ENCODE data around the gene TOM1. TPM values are rescaled to one million over a fixed set of nuclear protein-coding genes. Genes with fewer than 3 reads are reported as not detected.

The TOM1 gene
- total RNA-seq, 2 experiments from 2014 or later: 25.8 to 26.3 TPM

DNA sequence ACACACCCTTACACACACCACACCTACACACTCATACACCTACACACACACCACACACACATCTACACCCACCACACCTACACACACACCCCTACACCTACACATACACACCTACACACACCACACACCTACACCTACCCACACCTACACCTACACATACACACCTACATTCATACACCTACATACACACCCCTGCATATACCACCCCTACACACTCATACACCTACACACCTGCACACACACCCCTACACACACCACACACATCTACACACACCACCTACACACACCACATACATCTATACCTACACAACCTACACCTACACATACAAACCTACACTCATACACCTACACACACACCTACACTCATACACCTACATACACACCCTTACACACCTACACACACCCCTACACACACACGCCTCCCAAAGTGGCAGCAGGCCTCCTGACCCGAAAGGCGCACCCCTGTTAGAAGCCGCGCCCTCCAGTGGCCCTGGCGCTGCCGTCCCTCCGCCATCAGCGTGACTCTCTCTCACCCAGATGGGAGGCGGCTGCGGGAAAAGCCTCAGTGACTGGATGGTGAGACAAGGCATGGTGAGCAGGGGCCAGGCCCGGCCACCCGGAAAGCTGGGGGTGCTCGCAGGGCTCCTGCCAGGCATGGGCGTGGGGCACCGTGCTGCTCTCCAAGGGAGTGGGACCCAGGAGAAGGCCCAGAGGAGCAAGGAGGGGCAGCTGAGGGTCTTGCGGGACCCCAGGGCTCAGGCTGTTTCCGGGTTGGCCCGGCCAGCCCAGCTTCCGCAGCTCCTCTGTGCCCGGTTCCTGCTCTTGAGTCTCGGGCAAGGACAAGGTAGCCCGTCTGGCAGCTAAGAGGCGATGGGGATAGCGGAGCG is 44.2 kb downstream of the TOM1 start:
- H3K4me1 Mint-ChIP-seq (ENCODE audit: low read depth): no peaks in the 10 kb centered on the region
- DNase-seq: no peak
- intact Hi-C loops (cut with micrococcal nuclease): no loop called here
- H3K4me3 Mint-ChIP-seq: no peak overlapping the region
- CTCF ChIA-PET: interaction anchor here (1.1 kb wide), 1 partner anchor 7 kb away, joined by 3 read pairs; no protein-coding TSS in a partner anchor
- no peak overlapping the region for H3K27ac Mint-ChIP-seq
- H3K27me3 Mint-ChIP-seq (ENCODE audit: low read depth): no peaks in the 10 kb centered on the region
- no peaks in the 10 kb centered on the region for H3K9me3 Mint-ChIP-seq
- peaks cover 9% of the 10 kb centered on the region for H3K36me3 Mint-ChIP-seq (ENCODE audit: low read depth)

DNA sequence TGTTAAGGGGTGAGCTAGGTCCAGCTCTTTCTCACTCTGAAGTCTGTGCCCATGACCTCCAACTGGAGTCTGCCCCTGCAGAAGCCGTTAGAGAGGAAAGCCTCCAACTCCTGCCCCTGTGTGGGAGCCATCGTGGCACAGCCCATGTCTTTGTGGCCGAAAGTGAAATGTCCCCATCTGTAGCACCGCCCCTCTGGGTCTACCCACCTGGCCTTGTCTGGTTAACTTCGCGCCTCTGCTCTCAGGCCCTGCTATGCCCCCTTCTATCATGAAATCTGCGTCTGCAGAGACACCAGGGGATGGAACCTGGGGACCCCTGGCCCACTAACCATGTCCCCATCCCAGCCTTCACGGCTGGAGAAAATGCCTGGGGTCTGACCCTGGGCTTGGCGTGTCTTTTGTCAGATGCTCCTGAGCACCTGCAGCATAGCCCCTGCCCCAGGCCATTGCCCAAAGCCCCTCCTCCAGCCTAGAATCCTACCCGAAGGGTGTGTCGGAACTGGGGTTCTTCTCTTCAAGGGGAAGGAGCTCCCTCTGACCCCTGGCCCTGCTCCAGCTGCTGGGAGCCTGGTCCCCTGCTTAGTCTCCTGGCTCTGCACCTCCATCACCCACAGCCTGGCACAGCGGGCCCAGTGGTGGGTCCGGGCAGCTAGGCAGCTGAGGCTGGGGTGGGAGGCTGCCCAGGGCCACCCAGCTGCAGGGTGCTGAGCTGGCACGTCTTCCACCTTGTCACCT is 45.4 kb downstream of the TOM1 start:
- intact Hi-C loops (cut with micrococcal nuclease): no loop called here
- Mint-ChIP-seq H3K9me3 (no peaks in the 10 kb centered on the region), H3K4me1 (ENCODE audit: low read depth) (no peaks in the 10 kb centered on the region), H3K4me3 (no peak overlapping the region), H3K36me3 (ENCODE audit: low read depth) (peaks cover 8% of the 10 kb centered on the region), H3K27ac (no peak overlapping the region), H3K27me3 (ENCODE audit: low read depth) (no peaks in the 10 kb centered on the region)
- CTCF ChIA-PET: interaction anchor here (1.1 kb wide), 1 partner anchor 8 kb away, joined by 3 read pairs; no protein-coding TSS in a partner anchor
- no peak for DNase-seq

DNA sequence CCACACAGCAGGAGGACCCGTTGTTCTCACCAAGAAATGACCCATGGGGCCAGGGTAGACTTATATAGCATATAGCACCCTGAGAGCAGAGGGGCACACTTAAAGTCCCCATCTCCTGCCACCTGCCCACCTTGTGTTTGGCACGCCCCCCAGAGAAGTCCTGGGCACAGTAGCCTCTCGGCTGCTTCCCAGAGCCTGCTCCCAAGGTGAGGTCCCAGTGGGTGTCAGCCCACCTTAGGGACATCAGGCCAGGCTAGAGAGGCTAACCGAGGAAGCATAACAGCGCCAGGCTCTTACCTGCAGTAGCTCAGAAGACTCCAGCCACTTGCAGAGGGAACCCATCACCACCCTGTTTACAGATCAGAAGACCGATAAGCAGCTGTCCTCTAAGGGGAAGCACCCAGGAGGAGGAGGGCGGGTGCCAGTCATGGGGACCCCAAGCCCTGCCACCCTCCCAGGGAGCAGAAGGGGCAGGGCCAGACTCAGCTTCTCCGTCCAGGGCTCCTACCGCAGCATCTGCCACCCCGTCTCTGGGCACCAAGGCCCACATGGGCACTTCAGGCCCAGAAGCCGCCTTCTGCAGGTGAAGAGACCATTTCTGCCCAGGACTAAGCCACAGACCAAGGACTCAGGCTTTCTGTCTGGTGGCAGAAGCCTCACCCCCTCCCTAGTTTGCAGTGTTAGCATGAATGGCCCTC is 46.3 kb downstream of the TOM1 start:
- peaks cover 5% of the 10 kb centered on the region for H3K4me1 Mint-ChIP-seq (ENCODE audit: low read depth)
- H3K9me3 Mint-ChIP-seq: no peaks in the 10 kb centered on the region
- H3K27me3 Mint-ChIP-seq (ENCODE audit: low read depth): no peaks in the 10 kb centered on the region
- no peak overlapping the region for H3K27ac Mint-ChIP-seq
- intact Hi-C loops (cut with micrococcal nuclease): no loop called here
- no peak for DNase-seq
- H3K36me3 Mint-ChIP-seq (ENCODE audit: low read depth): peaks cover 2% of the 10 kb centered on the region
- CTCF ChIA-PET: interaction anchor here (0.6 kb wide), 1 partner anchor 263 kb away, joined by 5 read pairs; no protein-coding TSS in a partner anchor
- no peak overlapping the region for H3K4me3 Mint-ChIP-seq

DNA sequence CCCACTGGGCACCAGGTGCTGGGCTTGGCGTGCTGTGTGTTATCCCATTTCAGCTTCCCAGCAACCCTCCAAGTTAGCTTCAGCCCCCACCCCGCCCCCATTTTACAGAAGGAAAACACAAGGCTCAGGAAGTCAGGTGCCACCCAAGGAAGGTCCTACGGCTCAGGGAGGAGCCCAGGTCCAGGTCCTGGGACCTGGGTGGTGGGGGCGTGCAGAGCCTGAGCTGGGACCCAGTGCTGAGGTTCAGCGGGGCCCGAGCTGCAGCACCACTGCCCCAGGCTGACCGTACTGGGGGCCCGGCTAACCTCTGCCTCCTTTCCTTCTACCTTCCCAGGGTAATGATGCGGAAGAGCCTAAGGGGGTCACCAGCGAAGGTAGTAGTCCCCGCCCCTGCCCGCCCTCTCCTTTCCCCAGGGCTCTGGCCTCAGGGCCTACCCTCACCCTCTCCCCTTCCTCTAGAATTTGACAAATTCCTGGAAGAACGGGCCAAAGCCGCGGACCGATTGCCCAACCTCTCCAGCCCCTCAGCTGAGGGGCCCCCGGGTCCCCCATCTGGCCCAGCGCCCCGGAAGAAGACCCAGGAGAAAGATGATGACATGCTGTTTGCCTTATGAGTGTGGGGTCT is 47.0 kb downstream of the TOM1 start:
- Mint-ChIP-seq H3K27me3 (ENCODE audit: low read depth) (peaks cover 6% of the 10 kb centered on the region), H3K27ac (no peak overlapping the region), H3K4me3 (no peak overlapping the region), H3K9me3 (no peaks in the 10 kb centered on the region), H3K4me1 (ENCODE audit: low read depth) (peaks cover 12% of the 10 kb centered on the region), H3K36me3 (ENCODE audit: low read depth) (no peaks in the 10 kb centered on the region)
- intact Hi-C loops (cut with micrococcal nuclease): no loop called here
- no peak for DNase-seq
- CTCF ChIA-PET: interaction anchor here (0.6 kb wide), 1 partner anchor 262 kb away, joined by 5 read pairs; no protein-coding TSS in a partner anchor

DNA sequence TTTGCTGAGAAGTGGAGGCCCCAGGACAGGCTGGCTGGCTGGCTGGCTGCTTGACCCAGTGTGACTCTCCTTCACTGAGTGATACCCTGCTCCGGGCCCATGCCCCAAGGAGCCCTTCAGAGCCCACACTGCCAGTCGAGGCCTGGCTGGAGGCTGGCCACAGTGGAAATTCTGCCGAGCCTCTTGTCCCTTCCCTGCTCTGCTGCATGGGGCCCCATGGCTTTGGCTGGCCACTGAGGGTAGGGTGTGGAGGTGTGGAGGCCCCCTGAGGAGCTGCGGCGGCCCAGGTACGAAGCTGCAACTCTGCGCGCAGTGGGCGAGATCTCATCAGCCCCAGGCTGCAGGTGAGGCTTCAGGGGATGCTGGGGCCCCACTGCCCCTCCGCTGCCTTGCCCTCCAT is 47.8 kb downstream of the TOM1 start:
- no peak for DNase-seq
- Mint-ChIP-seq H3K27me3 (ENCODE audit: low read depth) (peaks cover 6% of the 10 kb centered on the region), H3K4me1 (ENCODE audit: low read depth) (peaks cover 18% of the 10 kb centered on the region), H3K9me3 (no peaks in the 10 kb centered on the region), H3K27ac (no peak overlapping the region), H3K36me3 (ENCODE audit: low read depth) (no peaks in the 10 kb centered on the region), H3K4me3 (no peak overlapping the region)
- CTCF ChIA-PET: interaction anchor here (1.7 kb wide), 1 partner anchor 235 kb away, joined by 6 read pairs; no protein-coding TSS in a partner anchor
- intact Hi-C loops (cut with micrococcal nuclease): no loop called here

DNA sequence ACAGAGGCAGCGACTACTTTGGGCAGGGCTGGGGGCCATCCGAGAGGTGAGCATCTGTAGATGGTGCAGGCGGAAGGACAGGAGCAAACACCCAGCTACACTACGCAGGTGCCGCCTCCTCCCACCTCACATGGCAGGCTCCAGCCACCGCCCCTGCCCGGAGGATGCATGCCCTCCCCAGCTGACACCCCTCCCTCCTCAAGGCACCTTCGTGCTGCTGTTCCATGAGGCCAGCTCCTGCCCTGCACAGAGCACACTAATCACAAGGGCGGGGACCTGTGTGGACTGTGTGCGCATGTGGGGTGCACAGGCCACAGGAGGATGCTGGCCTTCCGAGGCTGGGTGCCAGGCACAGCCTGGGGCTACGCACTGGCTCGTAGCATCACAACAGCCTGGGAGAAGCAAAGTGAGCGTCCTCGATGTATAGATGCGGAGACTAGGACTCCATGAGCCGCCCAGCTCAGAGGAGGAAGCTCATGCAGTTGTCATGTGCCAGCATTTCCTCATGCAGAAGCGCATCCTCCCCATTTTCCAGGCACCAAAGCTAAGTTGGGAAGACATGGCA is 48.4 kb downstream of the TOM1 start:
- Mint-ChIP-seq H3K4me1 (ENCODE audit: low read depth) (peaks cover 24% of the 10 kb centered on the region), H3K4me3 (no peak overlapping the region), H3K27me3 (ENCODE audit: low read depth) (peaks cover 6% of the 10 kb centered on the region), H3K9me3 (no peaks in the 10 kb centered on the region), H3K36me3 (ENCODE audit: low read depth) (no peaks in the 10 kb centered on the region), H3K27ac (no peak overlapping the region)
- intact Hi-C loops (cut with micrococcal nuclease): no loop called here
- DNase-seq: no peak
- CTCF ChIA-PET: interaction anchor here (0.6 to 1.7 kb wide), 2 partner anchors 17 to 235 kb away, joined by 4 to 6 read pairs; no protein-coding TSS in a partner anchor

DNA sequence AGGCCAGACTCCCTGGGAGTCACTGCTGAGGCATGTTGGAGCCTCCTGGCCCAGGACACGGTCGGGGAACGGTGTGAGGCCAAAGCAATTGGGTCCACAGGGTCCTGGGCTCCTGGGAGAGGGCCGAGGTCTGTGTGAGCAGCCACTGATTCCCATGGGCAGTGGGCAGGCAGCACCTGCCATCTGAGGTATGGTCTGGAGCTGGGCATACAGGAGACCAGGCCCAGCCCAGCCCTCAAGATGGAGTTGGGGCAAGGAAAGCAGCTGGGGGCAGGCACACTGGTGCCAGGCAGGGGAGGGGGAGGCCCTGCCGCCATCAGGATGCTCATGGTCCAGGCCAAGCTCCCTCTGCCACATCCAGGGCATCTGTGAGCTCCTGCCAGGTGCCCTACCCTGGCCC is 49.0 kb downstream of the TOM1 start:
- H3K9me3 Mint-ChIP-seq: no peaks in the 10 kb centered on the region
- no peaks in the 10 kb centered on the region for H3K36me3 Mint-ChIP-seq (ENCODE audit: low read depth)
- no peak for DNase-seq
- CTCF ChIA-PET: interaction anchor here (0.6 to 1.7 kb wide), 2 partner anchors 18 to 234 kb away, joined by 4 to 6 read pairs; no protein-coding TSS in a partner anchor
- H3K4me3 Mint-ChIP-seq: no peak overlapping the region
- peaks cover 6% of the 10 kb centered on the region for H3K27me3 Mint-ChIP-seq (ENCODE audit: low read depth)
- intact Hi-C loops (cut with micrococcal nuclease): no loop called here
- H3K27ac Mint-ChIP-seq: no peak overlapping the region
- peaks cover 25% of the 10 kb centered on the region for H3K4me1 Mint-ChIP-seq (ENCODE audit: low read depth)

DNA sequence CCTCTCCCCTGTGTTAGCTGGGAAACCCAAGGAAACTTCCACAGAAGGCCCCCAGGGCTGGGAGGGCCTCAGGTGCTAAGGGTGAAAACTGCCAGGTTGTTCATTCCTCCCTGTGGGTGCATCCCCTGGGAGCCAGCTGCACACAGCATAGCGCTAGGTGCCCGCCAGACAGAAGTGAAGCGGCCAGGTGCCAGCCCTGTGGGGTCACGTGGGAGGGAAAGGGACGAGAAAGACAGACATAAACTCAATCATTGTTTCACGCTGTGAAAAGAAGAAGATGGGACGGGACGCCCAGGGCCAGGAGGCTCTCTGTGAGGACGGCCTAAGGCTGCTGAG is 49.6 kb downstream of the TOM1 start:
- CTCF ChIA-PET: interaction anchor here (0.6 to 4.7 kb wide), 3 partner anchors 193 to 233 kb away, joined by 3 to 44 read pairs (median 6); no protein-coding TSS in a partner anchor

DNA sequence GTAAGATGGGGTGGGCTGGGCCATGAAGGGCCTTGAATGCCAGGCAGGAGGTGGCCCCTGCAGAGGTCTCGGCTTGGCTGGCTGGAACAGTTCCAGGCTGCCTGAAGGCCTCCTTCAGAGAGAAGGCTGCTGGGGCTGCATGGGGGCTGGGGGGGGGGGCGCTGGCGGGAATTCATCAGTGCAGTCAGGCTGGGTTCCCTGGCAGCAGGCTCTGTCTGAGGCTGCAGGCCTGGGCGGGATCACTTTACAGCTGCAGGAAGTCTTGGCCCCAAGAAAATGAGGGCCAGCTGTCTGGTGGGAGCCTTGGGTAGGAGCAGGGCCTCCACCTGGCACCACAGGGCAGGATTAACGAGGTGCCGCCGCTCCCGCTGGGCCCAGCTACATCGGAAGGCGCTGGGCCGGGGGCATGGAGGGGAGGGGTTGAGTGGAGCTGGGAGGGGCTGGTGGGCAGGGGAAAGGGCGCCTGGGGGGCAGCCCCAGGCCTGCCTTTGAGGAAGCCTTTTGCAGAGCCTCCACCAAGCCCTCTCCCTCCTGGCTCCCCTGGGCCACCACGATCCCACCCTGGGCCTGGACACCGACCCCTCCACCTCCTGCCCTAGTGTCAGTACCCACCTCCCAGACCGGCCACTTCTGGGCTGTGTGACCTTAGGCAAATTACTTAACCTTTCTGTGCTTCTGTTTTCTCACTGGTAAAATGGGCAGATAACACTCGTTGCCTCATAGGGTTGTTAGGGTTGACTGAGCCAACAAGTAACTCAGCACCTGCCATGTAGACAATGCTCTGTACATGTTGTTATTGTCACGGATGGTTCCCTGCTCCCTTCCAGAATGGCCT is 50.2 kb downstream of the TOM1 start:
- intact Hi-C loops (cut with micrococcal nuclease): loop anchor here (1.0 kb wide), 4 partner anchors 233 to 774 kb away; no protein-coding TSS in a partner anchor
- H3K4me1 Mint-ChIP-seq (ENCODE audit: low read depth): peaks cover 25% of the 10 kb centered on the region
- H3K4me3 Mint-ChIP-seq: no peak overlapping the region
- no peaks in the 10 kb centered on the region for H3K36me3 Mint-ChIP-seq (ENCODE audit: low read depth)
- H3K9me3 Mint-ChIP-seq: no peaks in the 10 kb centered on the region
- CTCF ChIA-PET: interaction anchor here (0.6 to 4.7 kb wide), 6 partner anchors 19 to 569 kb away, joined by 3 to 44 read pairs (median 4); no protein-coding TSS in a partner anchor
- no peak overlapping the region for H3K27ac Mint-ChIP-seq
- DNase-seq: no peak
- peaks cover 6% of the 10 kb centered on the region for H3K27me3 Mint-ChIP-seq (ENCODE audit: low read depth)

More for the DNA sequence above, 49.6 kb downstream of the TOM1 start:
- no peaks in the 10 kb centered on the region for H3K36me3 Mint-ChIP-seq (ENCODE audit: low read depth)
- H3K27me3 Mint-ChIP-seq (ENCODE audit: low read depth): peaks cover 6% of the 10 kb centered on the region
- H3K27ac Mint-ChIP-seq: no peak overlapping the region
- no peak for DNase-seq
- no peaks in the 10 kb centered on the region for H3K9me3 Mint-ChIP-seq
- peaks cover 25% of the 10 kb centered on the region for H3K4me1 Mint-ChIP-seq (ENCODE audit: low read depth)
- H3K4me3 Mint-ChIP-seq: no peak overlapping the region
- intact Hi-C loops (cut with micrococcal nuclease): no loop called here

DNA sequence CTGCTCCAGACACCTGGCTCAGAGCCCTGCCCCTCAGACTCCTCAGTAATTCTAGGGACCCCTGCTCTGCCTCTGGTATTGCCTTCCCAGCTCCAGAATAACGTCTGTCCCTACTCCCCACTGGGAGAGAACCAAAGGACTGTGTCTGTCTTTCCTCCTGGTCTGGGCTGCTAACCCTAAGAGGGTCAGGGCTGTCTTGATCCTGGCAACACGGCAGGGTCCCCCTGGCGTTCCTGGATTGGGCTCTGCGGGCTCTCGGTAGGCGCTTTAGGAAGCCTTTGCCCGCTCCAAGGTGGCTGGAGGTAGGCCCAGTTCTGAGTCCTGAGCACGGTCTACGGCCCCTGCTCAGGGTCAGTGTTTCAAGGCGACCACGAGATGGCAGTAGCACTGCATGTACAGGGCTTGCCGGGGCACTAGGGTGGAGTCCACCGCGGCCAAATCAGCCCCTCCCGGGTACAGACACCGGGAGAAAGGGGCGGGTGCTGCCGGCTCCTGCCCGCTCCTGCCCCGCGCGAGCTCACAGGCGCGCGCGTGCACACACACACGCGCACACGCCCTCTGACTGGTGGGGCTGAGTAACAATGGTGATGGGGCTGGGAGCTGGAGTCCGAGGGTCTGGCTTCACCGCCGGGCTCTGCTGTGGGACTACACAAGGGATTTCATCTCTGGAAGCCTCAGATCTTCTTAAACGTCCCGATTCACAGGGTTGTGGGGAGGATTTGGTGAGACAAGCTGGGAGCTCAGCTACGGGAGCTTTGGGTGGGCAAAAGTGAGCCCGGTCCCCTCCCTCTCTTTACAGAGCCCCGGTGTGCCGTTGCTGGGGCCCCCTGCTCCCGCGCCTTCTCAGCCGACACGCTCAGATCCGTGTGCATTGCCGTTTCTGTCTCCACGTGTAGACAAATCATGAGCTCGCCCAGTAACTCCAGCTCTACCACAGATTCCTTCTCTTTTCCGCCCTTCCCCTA is 51.1 kb downstream of the TOM1 start:
- no peak overlapping the region for H3K27ac Mint-ChIP-seq
- peaks cover 9% of the 10 kb centered on the region for H3K27me3 Mint-ChIP-seq (ENCODE audit: low read depth)

More for the DNA sequence above, 51.1 kb downstream of the TOM1 start:
- DNase-seq: peak; percentile 90
- intact Hi-C loops (cut with micrococcal nuclease): loop anchor here (1.0 kb wide), 4 partner anchors 232 to 773 kb away; no protein-coding TSS in a partner anchor
- Mint-ChIP-seq H3K4me3 (peak overlapping the region; percentile 59), H3K4me1 (ENCODE audit: low read depth) (peaks cover 25% of the 10 kb centered on the region), H3K36me3 (ENCODE audit: low read depth) (no peaks in the 10 kb centered on the region), H3K9me3 (no peaks in the 10 kb centered on the region)
- CTCF ChIA-PET: interaction anchor here (0.6 to 4.7 kb wide), 30 partner anchors 16 to 774 kb away, joined by 3 to 44 read pairs (median 4); no protein-coding TSS in a partner anchor
